GM12891 (cell line): ENCODE measurements around the gene LRP6.

Experiments used
- PAX5 ChIP-seq: IDR thresholded peaks from 2 replicates; pipeline ENCODE4 v1.6.1; 2011; ENCODE audit warnings: low read length, moderate library complexity, mild to moderate bottlenecking; ENCODE audit not compliant: insufficient read depth, severe bottlenecking
- POLR2A ChIP-seq: IDR thresholded peaks from 2 replicates; pipeline ENCODE4 v1.6.1; 2011; ENCODE audit warnings: low read depth, low read length, control low read depth
- POLR2AphosphoS5 ChIP-seq: IDR thresholded peaks from 2 replicates; pipeline ENCODE4 v1.6.1; 2011; ENCODE audit warnings: low read depth, low read length, control low read depth
- SPI1 ChIP-seq: IDR thresholded peaks from 2 replicates; pipeline ENCODE4 v1.6.1; 2011; ENCODE audit warnings: low read depth, low read length, control low read depth
- TAF1 ChIP-seq: IDR thresholded peaks from 2 replicates; pipeline ENCODE4 v1.6.1; 2011; ENCODE audit warnings: low read depth, low read length, control low read depth

GRCh38 chr12:12219664-12220063, 47.2 kb downstream of the LRP6 start:
- TF ChIP-seq PAX5, result no peak
- TF ChIP-seq POLR2A, result no peak
- TF ChIP-seq POLR2AphosphoS5, result no peak
- TF ChIP-seq SPI1, result no peak
- TF ChIP-seq TAF1, result no peak
